SK-N-SH treated with all-trans-retinoic acid at 6 μM for 48 hours (cell line): ENCODE results near the gene ZNF771.

Source experiments
- ARNTL ChIP-seq: fragments of 450-650 bp; formaldehyde crosslinking; IDR thresholded peaks from 2 replicates; pipeline ENCODE4 v1.5.0; 2020; ENCODE audit warnings: low read depth, mild to moderate bottlenecking, moderate library complexity, borderline replicate concordance
- CREB5 ChIP-seq: fragments of 250-450 bp; sonication (Bioruptor Pico); IDR thresholded peaks from 2 replicates; pipeline ENCODE4 v1.5.1; 2020; ENCODE audit warnings: low read depth, mild to moderate bottlenecking, moderate library complexity
- CSDC2 ChIP-seq: fragments of 250-450 bp; sonication (Bioruptor Pico); IDR thresholded peaks from 2 replicates; pipeline ENCODE4 v1.5.0; 2020; ENCODE audit warnings: mild to moderate bottlenecking, moderate library complexity
- CSRNP3 ChIP-seq: fragments of 250-450 bp; sonication (Bioruptor Pico); IDR thresholded peaks from 2 replicates; pipeline ENCODE4 v1.5.1; 2021; ENCODE audit warnings: mild to moderate bottlenecking, moderate library complexity
- ESRRG ChIP-seq: fragments of 250-450 bp; sonication (Bioruptor Pico); IDR thresholded peaks from 2 replicates; pipeline ENCODE4 v1.6.1; 2021; ENCODE audit warnings: mild to moderate bottlenecking
- PATZ1 ChIP-seq: fragments of 250-450 bp; sonication (Bioruptor Pico); IDR thresholded peaks from 2 replicates; pipeline ENCODE4 v1.8.0; 2020; ENCODE audit warnings: mild to moderate bottlenecking, moderate library complexity, borderline replicate concordance
- PPARA ChIP-seq: fragments of 250-450 bp; sonication (Bioruptor Pico); IDR thresholded peaks from 2 replicates; pipeline ENCODE4 v1.5.0; 2020; ENCODE audit warnings: mild to moderate bottlenecking, borderline replicate concordance
- TSHZ2 ChIP-seq: fragments of 250-450 bp; sonication (Bioruptor Pico); IDR thresholded peaks from 2 replicates; pipeline ENCODE4 v1.5.0; 2020; ENCODE audit warnings: mild to moderate bottlenecking, moderate library complexity
- ZFP3 ChIP-seq: fragments of 250-450 bp; sonication (Bioruptor Pico); IDR thresholded peaks from 2 replicates; pipeline ENCODE4 v1.5.0; 2020; ENCODE audit warnings: mild to moderate bottlenecking, moderate library complexity
- ZNF70 ChIP-seq: fragments of 450-650 bp; formaldehyde crosslinking; IDR thresholded peaks from 2 replicates; pipeline ENCODE4 v1.5.0; 2020; ENCODE audit warnings: mild to moderate bottlenecking, moderate library complexity

GRCh38 chr16:30446203-30446595, 38.8 kb downstream of the ZNF771 start:
- TF ChIP-seq PATZ1 = no peak
- no peak for TF ChIP-seq ESRRG (CRISPR knock-in tag)
- TF ChIP-seq TSHZ2 (CRISPR knock-in tag) = no peak
- no peak for TF ChIP-seq CSDC2 (CRISPR knock-in tag)
- no peak for TF ChIP-seq ARNTL (CRISPR knock-in tag)
- TF ChIP-seq CSRNP3 (CRISPR knock-in tag) = no peak
- TF ChIP-seq PPARA (CRISPR knock-in tag) = no peak
- no peak for TF ChIP-seq ZFP3 (CRISPR knock-in tag)
- TF ChIP-seq CREB5 (CRISPR knock-in tag) = no peak
- no peak for TF ChIP-seq ZNF70 (CRISPR knock-in tag)
